ENCODE results near the gene OR1Q1. TPM values are rescaled to one million over a fixed set of nuclear protein-coding genes. Genes with fewer than 3 reads are reported as not detected.
"Not testable (repeated sequence)": the region's sequence is repeated elsewhere in the genome, so short reads cannot be mapped to it uniquely, and the experiment has no call there.

Gene OR1Q1
- total and polyA plus RNA-seq, 2 of the 8 experiments (the other 6 are each of a cell fraction or from before 2014, with no cell fraction given), result not detected

DNA sequence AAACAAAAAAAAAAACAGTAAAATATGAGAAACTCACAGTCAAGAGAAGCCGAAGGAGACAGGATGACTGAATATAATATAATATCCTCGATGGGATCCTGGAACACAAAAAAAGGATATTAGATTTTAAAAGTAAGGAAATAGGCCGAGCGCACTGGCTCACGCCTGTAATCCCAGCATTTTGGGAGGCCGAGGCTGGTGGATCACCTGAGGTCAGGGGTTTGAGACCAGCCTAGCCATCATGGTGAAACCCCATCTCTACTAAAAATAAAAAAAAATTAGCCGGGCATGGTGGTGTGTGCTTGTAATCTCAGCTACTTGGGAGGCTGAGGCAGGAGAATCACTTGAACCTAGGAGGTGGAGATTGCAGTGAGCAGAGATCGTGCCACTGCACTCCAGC is 31.3 kb upstream of the OR1Q1 start, which contains the start of gene OR1L8:
Gene OR1L8 (minus strand): TSS at position 101 of the 400 bp plus-strand sequence. CDS start 14,907 bp downstream, outside the sequence.
- H4K20me1 ChIP-seq (replicated peaks in 1 of 2; ENCODE audit: control insufficient read depth in 1 of 2, insufficient read depth in 2 of 2, low read length in 2 of 2); H3K4me1 ChIP-seq (replicated peaks in 1 of 4; ENCODE audit: control insufficient read depth in 3 of 4, insufficient read depth in 4 of 4, low read length in 3 of 4); POLR2A ChIA-PET (ENCODE audit: partially characterized antibody); H4K5ac ChIP-seq (ENCODE audit: insufficient read length, low read depth, low read length); FAIRE-seq; H3K56ac ChIP-seq (replicated peaks; ENCODE audit: insufficient read length, low read depth, low read length); H2BK12ac ChIP-seq (ENCODE audit: low read depth, low read length); H3K4me2 ChIP-seq (ENCODE audit: insufficient read depth in 1 of 2, low read depth in 2 of 2, low read length in 2 of 2); H3K9ac ChIP-seq (replicated peaks in 1 of 4; ENCODE audit: extremely low read depth in 1 of 4, low read depth in 3 of 4, low read length in 3 of 4); H3K23ac ChIP-seq (ENCODE audit: insufficient read length); H2BK15ac ChIP-seq (ENCODE audit: low read length); H2AK5ac ChIP-seq (ENCODE audit: low read depth, low read length); H2BK120ac ChIP-seq (replicated peaks; ENCODE audit: low read depth, low read length); DNase-seq (ENCODE audit: low read depth in 1 of 2, low spot score in 2 of 2); H3K14ac ChIP-seq (ENCODE audit: insufficient read length); H3K18ac ChIP-seq (ENCODE audit: extremely low read depth, low read length); H3K23me2 ChIP-seq (ENCODE audit: low read depth, low read length); H3K79me1 ChIP-seq (ENCODE audit: low read depth, low read length); H3K27me3 ChIP-seq (replicated peaks in 1 of 4; ENCODE audit: control insufficient read depth in 3 of 4, extremely low read depth in 1 of 4, insufficient read depth in 3 of 4, low read length in 3 of 4); H3K4me3 ChIP-seq (ENCODE audit: extremely low read depth in 1 of 4, insufficient read depth in 2 of 4, low read depth in 3 of 4, low read length in 4 of 4); H2AFZ ChIP-seq (ENCODE audit: low read length); H3K36me3 ChIP-seq (ENCODE audit: control insufficient read depth in 2 of 4, insufficient read depth in 4 of 4, low read length in 3 of 4); H2BK5ac ChIP-seq (ENCODE audit: low read depth, low read length); H3K79me2 ChIP-seq (ENCODE audit: control insufficient read depth in 1 of 2, insufficient read depth in 2 of 2, low read length in 2 of 2); H3K4ac ChIP-seq (replicated peaks; ENCODE audit: insufficient read length, low read depth, low read length); H4K91ac ChIP-seq (replicated peaks; ENCODE audit: insufficient read length, low read length); H4K8ac ChIP-seq (ENCODE audit: extremely low read depth, insufficient read depth, low read length); H2BK20ac ChIP-seq (ENCODE audit: low read length); H3K27ac ChIP-seq (ENCODE audit: low read depth, low read length): not testable (repeated sequence)
- 88% methylated on average over 8 of the region's 8 CpGs; no CpG with 5 or more reads in 1 of the 2 experiments for WGBS, 2 experiments (ENCODE audit: extremely low coverage in 1 of 2, insufficient coverage in 1 of 2, insufficient read length in 1 of 2, insufficient replicate concordance in 2 of 2, low coverage in 1 of 2, low lambda C conversion rate in 2 of 2, missing lambda C conversion rate in 1 of 2)
- peaks cover 22 to 38% of the 10 kb centered on the region in 2 experiments for H3K9me3 ChIP-seq (ENCODE audit: insufficient read depth in 2 of 2, low read depth in 1 of 2, low read length in 1 of 2)
- CTCF ChIA-PET (ENCODE audit: partially characterized antibody), result interaction anchor here (0.6 kb wide), 1 partner anchor 226 kb away, joined by 3 read pairs; no protein-coding TSS in a partner anchor
